ENCODE measurements around the gene ANKRD44.

- TF ChIP-seq, protein P1, sequence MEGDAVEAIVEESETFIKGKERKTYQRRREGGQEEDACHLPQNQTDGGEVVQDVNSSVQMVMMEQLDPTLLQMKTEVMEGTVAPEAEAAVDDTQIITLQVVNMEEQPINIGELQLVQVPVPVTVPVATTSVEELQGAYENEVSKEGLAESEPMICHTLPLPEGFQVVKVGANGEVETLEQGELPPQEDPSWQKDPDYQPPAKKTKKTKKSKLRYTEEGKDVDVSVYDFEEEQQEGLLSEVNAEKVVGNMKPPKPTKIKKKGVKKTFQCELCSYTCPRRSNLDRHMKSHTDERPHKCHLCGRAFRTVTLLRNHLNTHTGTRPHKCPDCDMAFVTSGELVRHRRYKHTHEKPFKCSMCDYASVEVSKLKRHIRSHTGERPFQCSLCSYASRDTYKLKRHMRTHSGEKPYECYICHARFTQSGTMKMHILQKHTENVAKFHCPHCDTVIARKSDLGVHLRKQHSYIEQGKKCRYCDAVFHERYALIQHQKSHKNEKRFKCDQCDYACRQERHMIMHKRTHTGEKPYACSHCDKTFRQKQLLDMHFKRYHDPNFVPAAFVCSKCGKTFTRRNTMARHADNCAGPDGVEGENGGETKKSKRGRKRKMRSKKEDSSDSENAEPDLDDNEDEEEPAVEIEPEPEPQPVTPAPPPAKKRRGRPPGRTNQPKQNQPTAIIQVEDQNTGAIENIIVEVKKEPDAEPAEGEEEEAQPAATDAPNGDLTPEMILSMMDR (IDR thresholded peaks at IDR 0.05): no peak
- no peak for TF ChIP-seq POLR2AphosphoS5 (IDR thresholded peaks at IDR 0.05; ENCODE audit: low read depth, low read length)
- no peak for TF ChIP-seq SIN3A (IDR thresholded peaks at IDR 0.05; ENCODE audit: borderline replicate concordance, insufficient read depth, low read depth, low read length)
Observed at GRCh38 chr2:197278799-197279763, 31.5 kb downstream of the ANKRD44 start.
